Left lung (tissue), 10 donors: ENCODE results near the gene PDIK1L. TPM values are rescaled to one million over a fixed set of nuclear protein-coding genes. Genes with fewer than 3 reads are reported as not detected.

ENCODE experiments used
- ATAC-seq: fragments of 200-7000 bp; cut with Tn5 transposase; one replicate; pipeline ENCODE4 v1.9.1; 2020; ENCODE audit warnings: moderate library complexity
- DNase-seq, 4 donors: peaks; one replicate each; pipeline ENCODE4 v3.0.0-alpha.2; 2013 to 2020
- H3K27ac ChIP-seq, 2 donors: fragments of 200-600 bp; sonication (generic) in 1 of 2; one replicate each; pipeline versions ENCODE4 v1.5.0 to v1.8.0; 2020 to 2021
- H3K27me3 ChIP-seq, 2 donors: fragments of 200-600 bp; sonication (generic) in 1 of 2; one replicate each; pipeline versions ENCODE4 v1.5.0 to v1.8.0; 2020 to 2021
- H3K36me3 ChIP-seq, 2 donors: fragments of 200-600 bp; sonication (generic) in 1 of 2; one replicate each; pipeline versions ENCODE4 v1.5.0 to v1.8.0; 2020 to 2021
- H3K4me1 ChIP-seq, 2 donors: fragments of 200-600 bp; one replicate each; pipeline ENCODE4 v1.8.0; 2021
- H3K4me3 ChIP-seq, 2 donors: fragments of 200-600 bp; sonication (generic) in 1 of 2; one replicate each; pipeline versions ENCODE4 v1.5.0 to v1.8.0; 2020 to 2021; ENCODE audit warnings: mild to moderate bottlenecking in 1 of 2
- H3K9me3 ChIP-seq, 2 donors: fragments of 200-600 bp; sonication (generic) in 1 of 2; one replicate each; pipeline versions ENCODE4 v1.5.0 to v1.8.0; 2020 to 2021
- CTCF ChIP-seq, 2 donors: fragments of 200-600 bp; sonication (generic) in 1 of 2; IDR thresholded peaks; one replicate each; pipeline versions ENCODE4 v1.5.0 to v1.8.0; 2021; ENCODE audit warnings: antibody characterized with exemption in 2 of 2
- intact Hi-C, 2 donors: fragments of 100-400 bp; cut with DNase I; formaldehyde crosslinking; loops; one replicate each; pipeline versions ENCODE4 v1.11.2 to v1.14.2; 2022
- polyA plus RNA-seq, 6 donors: library from polyadenylated mRNA; unstranded; fragments of 120-200 nt; gene quantifications; one replicate each; pipeline ENCODE4 v1.2.1, GENCODE V29; 2013; ENCODE audit not compliant: insufficient read length in 6 of 6
- total RNA-seq, 2 donors: library from RNA; stranded (reverse); fragmentation: NEBNext Ultra II Directional; extraction: Animal tissue kit (Norgen Biotek cat#: 25700); gene quantifications; one replicate each; pipeline ENCODE4 v1.2.1, GENCODE V29; 2021
- donor health status: DM: no; HTN: yes; CAD: no.
- donor health status: DM: no; HTN: no; CAD: no.

Gene PDIK1L
- total and polyA plus RNA-seq, 8 donors, result 7.0 to 26.0 (median 22.2) TPM

GRCh38 chr1:26067432-26067911 lies 44.2 kb upstream of the PDIK1L start, which contains the start of gene TRIM63:
TRIM63 (minus strand) TSS chr1:26067630; CDS start chr1:26067494, 136 bp downstream.
- no peak for ATAC-seq

GRCh38 chr1:26069941-26070295 lies 41.7 kb upstream of the PDIK1L start:
- Histone ChIP-seq H3K4me3 (no peak overlapping the region), H3K9me3 (no peaks in the 10 kb centered on the region), H3K4me1 (no peaks in the 10 kb centered on the region), H3K27ac (no peak overlapping the region), H3K36me3 (no peaks in the 10 kb centered on the region), H3K27me3 (peaks cover 8 to 53% of the 10 kb centered on the region in 2 donors)
- no peak for ATAC-seq
- intact Hi-C loops, result no loop called here
- TF ChIP-seq CTCF (IDR thresholded peaks at IDR 0.05), result no peak
- no peak for DNase-seq

More at GRCh38 chr1:26067432-26067911, 44.2 kb upstream of the PDIK1L start, which contains the start of gene TRIM63:
- no peak for TF ChIP-seq CTCF (IDR thresholded peaks at IDR 0.05)
- no peaks in the 10 kb centered on the region for H3K4me1 ChIP-seq
- H3K36me3 ChIP-seq, result no peaks in the 10 kb centered on the region
- DNase-seq, result no peak
- H3K27me3 ChIP-seq, result peaks cover 2 to 36% of the 10 kb centered on the region in 2 donors
- no peaks in the 10 kb centered on the region for H3K9me3 ChIP-seq
- no peak within 1 kb of the TSS for H3K27ac ChIP-seq
- intact Hi-C loops, result no loop called here
- H3K4me3 ChIP-seq, result no peak within 1 kb of the TSS

- Histone ChIP-seq H3K9me3 (no peaks in the 10 kb centered on the region), H3K4me3 (no peak overlapping the region)
- intact Hi-C loops, result no loop called here
These were observed 41.2 kb upstream of the PDIK1L start for GRCh38 chr1:26070296-26070962.

DNA sequence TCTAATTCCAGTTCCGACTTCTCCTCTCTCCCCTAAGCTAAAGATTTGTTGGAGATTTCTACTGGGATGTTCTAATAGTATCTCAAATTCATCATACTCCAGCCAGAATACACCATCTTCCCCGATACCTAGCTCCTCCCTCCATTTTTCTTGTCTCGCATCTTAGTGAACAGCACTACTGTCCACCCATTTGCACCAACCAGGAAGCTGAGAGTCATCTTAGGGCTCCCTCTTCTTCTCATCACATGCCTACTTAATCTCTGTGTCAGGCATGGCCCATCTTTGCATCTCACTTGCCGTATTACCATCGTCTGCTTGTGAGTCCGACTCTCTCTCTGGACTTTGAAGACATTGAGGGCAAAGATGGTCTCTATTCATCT lies 40.7 kb upstream of the PDIK1L start:
- intact Hi-C loops, result no loop called here
- ATAC-seq (no peak), DNase-seq (no peak)
- Histone ChIP-seq H3K4me1 (no peaks in the 10 kb centered on the region), H3K4me3 (no peak overlapping the region), H3K27me3 (peaks cover 8 to 59% of the 10 kb centered on the region in 2 donors), H3K27ac (no peak overlapping the region), H3K36me3 (no peaks in the 10 kb centered on the region), H3K9me3 (no peaks in the 10 kb centered on the region)
- no peak for TF ChIP-seq CTCF (IDR thresholded peaks at IDR 0.05)

More at GRCh38 chr1:26070296-26070962, 41.2 kb upstream of the PDIK1L start:
- H3K4me1 ChIP-seq, result no peaks in the 10 kb centered on the region
- no peaks in the 10 kb centered on the region for H3K36me3 ChIP-seq
- TF ChIP-seq CTCF (IDR thresholded peaks at IDR 0.05), result no peak
- no peak overlapping the region for H3K27ac ChIP-seq
- ATAC-seq, result no peak
- peaks cover 8 to 56% of the 10 kb centered on the region in 2 donors for H3K27me3 ChIP-seq
- no peak for DNase-seq

DNA sequence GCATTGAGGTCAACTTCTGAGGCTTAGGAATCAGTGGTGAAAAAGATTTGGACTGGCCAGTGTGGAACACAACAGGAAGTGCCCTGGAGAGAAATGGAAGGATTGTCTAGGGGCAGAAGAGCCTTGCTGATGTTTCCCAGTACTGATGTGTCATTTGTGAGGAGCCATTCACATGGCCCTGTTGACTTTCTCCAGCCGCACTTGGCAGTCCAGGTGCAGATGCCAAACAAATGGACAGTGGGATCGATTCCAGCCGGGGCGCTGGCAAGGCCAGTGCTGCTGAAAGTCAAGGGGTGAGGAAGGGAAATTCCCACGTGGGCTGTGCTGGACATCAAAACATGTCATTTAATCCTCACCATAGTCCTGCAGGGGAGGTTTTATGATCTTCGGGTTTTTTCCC lies 39.3 kb upstream of the PDIK1L start:
- Histone ChIP-seq H3K27me3 (peaks cover 8 to 57% of the 10 kb centered on the region in 2 donors), H3K27ac (no peak overlapping the region), H3K9me3 (no peaks in the 10 kb centered on the region), H3K36me3 (no peaks in the 10 kb centered on the region), H3K4me3 (no peak overlapping the region), H3K4me1 (no peaks in the 10 kb centered on the region)
- ATAC-seq (no peak), DNase-seq (no peak)
- TF ChIP-seq CTCF (IDR thresholded peaks at IDR 0.05), result no peak
- intact Hi-C loops, result no loop called here
